Stimulated activated CD4-positive, alpha-beta T cell treated with anti-CD3 and anti-CD28 coated beads, TNF-alpha, amount 100 ng/mL, for 4 hours (primary cell): Measurements from ENCODE around the gene PPP1R2C.

Experiments
- DNase-seq, 3 experiments: peaks; one replicate each; pipeline ENCODE4 v3.0.0-alpha.2; 2020; ENCODE audit warnings: low read depth in 3 of 3

The PPP1R2C gene

GRCh38 chrX:42748067-42748850 is 29.7 kb downstream of the PPP1R2C start:
- no peak for DNase-seq

- no peak for DNase-seq
Observed at GRCh38 chrX:42746606-42747005, 31.4 kb downstream of the PPP1R2C start.

- no peak for DNase-seq
Observed at GRCh38 chrX:42740456-42740855, 37.5 kb downstream of the PPP1R2C start.

DNA sequence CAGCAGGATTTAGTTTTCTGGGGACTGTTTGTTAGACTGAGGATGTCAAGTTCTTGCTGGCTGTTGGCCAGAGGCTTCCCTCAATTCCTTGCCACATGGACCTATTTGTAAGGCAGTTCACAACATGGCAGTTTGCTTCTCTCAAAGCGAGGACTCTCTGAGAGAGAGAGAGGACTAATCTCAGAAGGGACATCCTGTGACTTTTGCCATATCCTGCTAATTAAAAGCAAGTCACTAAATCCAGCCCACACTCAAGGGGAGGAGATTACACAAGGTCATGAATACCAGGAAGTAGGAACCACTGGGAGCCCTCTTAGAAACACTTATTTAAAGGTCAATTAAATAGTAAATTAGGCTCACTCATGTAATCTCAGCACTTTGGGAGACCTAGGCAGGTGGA is 38.2 kb downstream of the PPP1R2C start:
- DNase-seq, result no peak

DNA sequence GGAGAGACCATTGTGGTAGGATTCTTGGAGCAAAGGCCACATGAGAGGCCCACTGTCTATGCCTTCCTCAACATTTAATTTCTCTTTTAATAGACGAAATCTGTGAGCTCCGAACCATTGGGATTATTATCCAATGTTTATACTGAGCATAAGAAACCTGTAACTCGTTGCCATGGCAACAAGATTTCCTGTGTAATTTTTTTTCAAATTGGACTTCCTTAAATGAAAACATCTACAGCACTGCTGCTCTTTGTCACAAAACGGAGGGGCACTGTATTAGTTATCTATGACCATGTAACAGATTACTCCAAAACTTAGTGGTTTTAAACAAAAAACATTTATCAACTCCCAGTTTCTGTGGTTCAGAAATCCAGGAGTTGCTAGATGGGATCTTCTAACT is 38.7 kb downstream of the PPP1R2C start:
- no peak for DNase-seq

GRCh38 chrX:42738552-42738951 is 39.4 kb downstream of the PPP1R2C start:
- DNase-seq, result no peak

DNA sequence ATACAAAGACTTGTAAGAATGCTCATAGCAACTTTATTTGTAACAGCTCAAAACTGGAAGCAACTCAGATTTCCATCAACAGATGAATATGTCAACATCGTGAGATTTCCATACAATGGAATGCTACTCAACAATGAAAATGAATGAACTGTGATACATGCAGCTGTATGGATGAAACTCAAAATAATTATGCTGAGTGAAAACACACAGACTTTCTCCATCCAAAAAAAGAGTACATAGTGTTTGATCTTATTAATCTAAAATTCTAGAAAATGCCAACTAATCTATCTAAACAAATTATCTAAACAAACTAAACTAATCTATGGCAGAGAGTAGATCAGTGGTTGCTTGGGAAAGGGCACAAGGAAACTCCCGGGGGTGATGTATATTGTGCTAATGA is 42.7 kb downstream of the PPP1R2C start:
- no peak for DNase-seq

DNA sequence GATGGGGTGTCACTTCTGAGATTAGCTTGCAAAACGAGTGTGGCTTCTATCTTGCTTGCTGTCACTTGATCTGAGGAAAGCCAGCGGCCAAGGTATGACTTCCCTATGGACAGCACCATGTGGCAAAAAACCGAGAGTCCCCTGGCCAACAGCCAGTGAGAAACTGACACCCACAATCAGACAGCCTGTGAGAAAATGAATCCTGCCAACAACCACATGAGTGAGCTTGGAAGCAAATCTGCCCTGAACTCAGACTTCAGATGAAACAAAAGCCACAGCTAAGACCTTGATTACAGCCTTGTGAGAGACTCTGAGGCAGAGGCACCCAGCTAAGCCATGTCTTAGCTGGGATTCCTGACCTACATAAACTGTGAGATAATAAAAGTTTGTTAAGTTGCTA is 45.5 kb downstream of the PPP1R2C start:
- DNase-seq, result no peak
